OCI-LY1 (cell line): Measurements from ENCODE around the gene SRL.

ENCODE experiments used
- H2AFZ ChIP-seq: fragments of 200-600 bp; sonication (generic), shearing (Covaris generic); 2 replicates; pipeline ENCODE4 v1.6.0; 2014; ENCODE audit warnings: antibody characterized with exemption, mild to moderate bottlenecking, low read length
- H3F3A ChIP-seq: fragments of 200-600 bp; sonication (generic), shearing (Covaris generic); 2 replicates; pipeline ENCODE4 v1.6.0; 2014; ENCODE audit warnings: mild to moderate bottlenecking, antibody characterized with exemption, low read length, moderate library complexity; ENCODE audit not compliant: insufficient read depth
- H3K27ac ChIP-seq: fragments of 200-600 bp; sonication (generic); 2 replicates; pipeline ENCODE4 v1.5.1; 2014; ENCODE audit warnings: low read length, mixed run types, mild to moderate bottlenecking, low read depth; ENCODE audit not compliant: poor library complexity, severe bottlenecking
- H3K27me3 ChIP-seq: fragments of 200-600 bp; sonication (generic); 2 replicates; pipeline ENCODE4 v1.6.0; 2014; ENCODE audit warnings: antibody characterized with exemption, mild to moderate bottlenecking, low read length, moderate library complexity; ENCODE audit not compliant: insufficient read depth
- H3K36me3 ChIP-seq: fragments of 200-600 bp; sonication (generic); 2 replicates; pipeline ENCODE4 v1.6.1; 2014; ENCODE audit warnings: mild to moderate bottlenecking, antibody characterized with exemption, low read length, moderate library complexity, mixed read lengths; ENCODE audit not compliant: insufficient read depth
- H3K4me1 ChIP-seq: fragments of 200-600 bp; sonication (generic); 2 replicates; pipeline ENCODE4 v1.5.1; 2014; ENCODE audit warnings: mild to moderate bottlenecking, low read length, moderate library complexity; ENCODE audit not compliant: insufficient read depth, severe bottlenecking
- H3K4me2 ChIP-seq: fragments of 200-600 bp; sonication (generic), shearing (Covaris generic); 2 replicates; pipeline ENCODE4 v1.6.1; 2014; ENCODE audit warnings: low read length
- H3K4me3 ChIP-seq: fragments of 200-600 bp; sonication (generic); 2 replicates; pipeline ENCODE4 v1.5.1; 2014; ENCODE audit warnings: low read length, low read depth, mild to moderate bottlenecking, mixed read lengths; ENCODE audit not compliant: poor library complexity, severe bottlenecking
- H3K79me2 ChIP-seq: fragments of 200-600 bp; shearing (Covaris generic); 2 replicates; pipeline ENCODE4 v1.6.1; 2016; ENCODE audit warnings: mixed run types, low read length, mixed read lengths; ENCODE audit not compliant: insufficient read depth
- H3K9ac ChIP-seq: fragments of 200-600 bp; sonication (generic), shearing (Covaris generic); 2 replicates; pipeline ENCODE4 v1.6.1; 2014; ENCODE audit warnings: mild to moderate bottlenecking, low read length, mixed read lengths
- H3K9me2 ChIP-seq: fragments of 200-600 bp; sonication (generic), shearing (Covaris generic); 2 replicates; pipeline ENCODE4 v1.6.1; 2014; ENCODE audit warnings: low read depth, mild to moderate bottlenecking, low read length, mixed read lengths
- H3K9me3 ChIP-seq: fragments of 200-600 bp; shearing (Covaris generic); 2 replicates; pipeline ENCODE4 v1.6.1; 2014; ENCODE audit warnings: low read length, mixed read lengths
- H4K20me1 ChIP-seq: fragments of 200-600 bp; sonication (generic), shearing (Covaris generic); 2 replicates; pipeline ENCODE4 v1.6.0; 2016; ENCODE audit warnings: mild to moderate bottlenecking, low read length; ENCODE audit not compliant: insufficient read depth
- CTCF ChIP-seq: fragments of 200-600 bp; sonication (generic), shearing (Covaris generic); IDR thresholded peaks from 2 replicates; pipeline ENCODE4 v1.5.1; 2017; ENCODE audit warnings: mild to moderate bottlenecking, antibody characterized with exemption, low read length, moderate library complexity, mixed read lengths
- EZH2 ChIP-seq: fragments of 200-600 bp; sonication (generic), shearing (Covaris generic); IDR thresholded peaks from 2 replicates; pipeline ENCODE4 v1.8.0; 2017; ENCODE audit warnings: borderline replicate concordance, mixed run types, mild to moderate bottlenecking, antibody characterized with exemption, low read length, moderate library complexity, mixed read lengths

Gene SRL

GRCh38 chr16:4141604-4142003, 100.3 kb downstream of the SRL start:
- H3K9me2 ChIP-seq: no peaks in the 10 kb centered on the region
- no peak overlapping the region for H3K9ac ChIP-seq
- H2AFZ ChIP-seq: no peak overlapping the region
- TF ChIP-seq EZH2 (no peak), CTCF (no peak)
- no peaks in the 10 kb centered on the region for H4K20me1 ChIP-seq
- no peaks in the 10 kb centered on the region for H3K79me2 ChIP-seq
- H3K4me3 ChIP-seq: no peak overlapping the region
- no peaks in the 10 kb centered on the region for H3K36me3 ChIP-seq
- H3K4me1 ChIP-seq: peaks cover 3% of the 10 kb centered on the region
- no peaks in the 10 kb centered on the region for H3K9me3 ChIP-seq
- H3K4me2 ChIP-seq: no peak overlapping the region
- H3F3A ChIP-seq: no peaks in the 10 kb centered on the region
- no peak overlapping the region for H3K27ac ChIP-seq
- peaks cover 3% of the 10 kb centered on the region; the same call in 1 of the 2 replicates for H3K27me3 ChIP-seq

DNA sequence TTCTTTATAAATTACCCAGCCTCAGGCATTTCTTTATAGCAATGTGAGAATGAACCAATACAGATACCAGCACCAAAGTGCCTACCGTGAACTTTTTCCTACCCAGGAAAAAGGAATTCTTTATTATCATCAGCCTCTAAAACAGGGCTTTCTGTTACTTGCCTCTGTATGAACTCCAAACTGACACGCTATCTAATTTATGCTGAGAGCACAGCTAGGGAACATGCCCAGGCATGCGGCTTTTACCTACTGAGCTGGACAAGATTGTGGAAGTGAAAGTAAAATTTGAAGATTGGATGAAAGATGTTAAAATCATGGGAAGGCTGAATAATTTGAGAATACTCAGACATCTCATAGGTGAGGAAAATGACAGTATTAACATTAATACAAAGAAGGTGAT, 101.2 kb downstream of the SRL start:
- no peak overlapping the region for H3K27ac ChIP-seq
- H3K4me1 ChIP-seq: peaks cover 3% of the 10 kb centered on the region
- H3K4me2 ChIP-seq: peak overlapping the region; percentile 1; the same call in 1 of the 2 replicates
- H3K79me2 ChIP-seq: no peaks in the 10 kb centered on the region
- H3K9me3 ChIP-seq: no peaks in the 10 kb centered on the region
- no peaks in the 10 kb centered on the region for H3K36me3 ChIP-seq
- H3K9ac ChIP-seq: no peak overlapping the region
- H3K27me3 ChIP-seq: peaks cover 3% of the 10 kb centered on the region; the same call in 1 of the 2 replicates
- H3K9me2 ChIP-seq: no peaks in the 10 kb centered on the region
- TF ChIP-seq EZH2: no peak
- TF ChIP-seq CTCF: no peak
- no peak overlapping the region for H2AFZ ChIP-seq
- H3F3A ChIP-seq: no peaks in the 10 kb centered on the region
- no peak overlapping the region for H3K4me3 ChIP-seq
- H4K20me1 ChIP-seq: no peaks in the 10 kb centered on the region

- Histone ChIP-seq H3K27ac (no peak overlapping the region), H3K9me2 (no peaks in the 10 kb centered on the region), H2AFZ (no peak overlapping the region), H3K36me3 (no peaks in the 10 kb centered on the region), H3K9ac (no peak overlapping the region), H3K9me3 (no peaks in the 10 kb centered on the region), H3F3A (no peaks in the 10 kb centered on the region), H3K4me2 (no peak overlapping the region), H3K4me1 (peaks cover 3% of the 10 kb centered on the region), H3K79me2 (no peaks in the 10 kb centered on the region), H3K4me3 (no peak overlapping the region), H3K27me3 (peaks cover 3% of the 10 kb centered on the region; the same call in 1 of the 2 replicates), H4K20me1 (no peaks in the 10 kb centered on the region)
- TF ChIP-seq CTCF (no peak), EZH2 (no peak)
These were observed 101.9 kb downstream of the SRL start for GRCh38 chr16:4139968-4140367.
